H1 (cell line): Measurements from ENCODE around the gene CHMP6. TPM values are rescaled to one million over a fixed set of nuclear protein-coding genes. Genes with fewer than 3 reads are reported as not detected.

Source experiments
- CTCF ChIA-PET: fragments of 300-600 bp; sonication (Branson Sonifier 250); formaldehyde crosslinking; loops from one replicate; lab custom pipeline; 2021; ENCODE audit not compliant: partially characterized antibody; lab: Charles Lee
- POLR2A ChIA-PET: fragments of 300-600 bp; sonication (Branson Sonifier 250); formaldehyde crosslinking; loops from one replicate; lab custom pipeline; 2021; ENCODE audit warnings: inconsistent platforms; ENCODE audit not compliant: partially characterized antibody; lab: Charles Lee
- DNase-seq, 2 experiments: peaks; one replicate each; pipeline versions ENCODE4 v3.0.0 to v3.0.0-alpha.2; 2010 to 2022; ENCODE audit warnings: low spot score in 2 of 2, low read depth in 1 of 2, mixed read lengths in 1 of 2
- FAIRE-seq: peaks from 2 replicates; lab custom pipeline; 2011; peaks lifted over from hg19 to GRCh38; lab: Jason Lieb, UNC
- H2AFZ ChIP-seq: 2 replicates; pipeline ENCODE4 v1.8.1; 2012; ENCODE audit warnings: low read length, inconsistent platforms
- H2AK5ac ChIP-seq: 2 replicates; pipeline ENCODE4 v1.6.1; 2013; ENCODE audit warnings: low read depth, low read length
- H2BK120ac ChIP-seq: replicated peaks from 2 replicates; pipeline ENCODE3; 2013; ENCODE audit warnings: low read depth, low read length, inconsistent platforms
- H2BK12ac ChIP-seq: 2 replicates; pipeline ENCODE4 v1.6.1; 2013; ENCODE audit warnings: low read depth, low read length
- H2BK15ac ChIP-seq: 2 replicates; pipeline ENCODE4 v1.6.1; 2013; ENCODE audit warnings: low read length
- H2BK20ac ChIP-seq: 2 replicates; pipeline ENCODE4 v1.6.1; 2013; ENCODE audit warnings: low read length
- H2BK5ac ChIP-seq: 2 replicates; pipeline ENCODE4 v1.6.1; 2013; ENCODE audit warnings: low read depth, low read length
- H3K14ac ChIP-seq: 2 replicates; pipeline ENCODE4 v1.6.1; 2013; ENCODE audit warnings: inconsistent platforms; ENCODE audit not compliant: insufficient read length
- H3K18ac ChIP-seq: 2 replicates; pipeline ENCODE4 v1.6.1; 2013; ENCODE audit warnings: low read length; ENCODE audit errors: extremely low read depth
- H3K23ac ChIP-seq: 2 replicates; pipeline ENCODE4 v1.6.1; 2013; ENCODE audit warnings: inconsistent platforms; ENCODE audit not compliant: insufficient read length
- H3K23me2 ChIP-seq: 2 replicates; pipeline ENCODE4 v1.6.1; 2013; ENCODE audit warnings: low read depth, low read length
- H3K27ac ChIP-seq: 2 replicates; pipeline ENCODE4 v1.6.1; 2011; ENCODE audit warnings: low read depth, low read length, inconsistent platforms
- H3K27me3 ChIP-seq, 4 experiments: replicated peaks in 1 of 4; 1 replicate in 1 of 4; 2 replicates in 3 of 4; pipeline versions ENCODE4 v1.6.1 to v1.8.1; 2011 to 2013; ENCODE audit warnings: low read length in 3 of 4, mild to moderate bottlenecking in 3 of 4, inconsistent platforms in 2 of 4, mixed read lengths in 2 of 4, moderate library complexity in 1 of 4; ENCODE audit not compliant: control insufficient read depth in 3 of 4, insufficient read depth in 3 of 4; ENCODE audit errors: extremely low read depth in 1 of 4
- H3K36me3 ChIP-seq, 4 experiments: 2 replicates each; pipeline versions ENCODE4 v1.6.1 to v1.8.1; 2011 to 2013; ENCODE audit warnings: mild to moderate bottlenecking in 4 of 4, low read length in 3 of 4, moderate library complexity in 2 of 4, control low read depth in 1 of 4, inconsistent platforms in 1 of 4; ENCODE audit not compliant: insufficient read depth in 4 of 4, control insufficient read depth in 2 of 4
- H3K4ac ChIP-seq: replicated peaks from 2 replicates; pipeline ENCODE3; 2013; ENCODE audit warnings: low read length, low read depth, mixed read lengths, inconsistent platforms; ENCODE audit not compliant: insufficient read length
- H3K4me1 ChIP-seq, 4 experiments: replicated peaks in 1 of 4; 1 replicate in 1 of 4; 2 replicates in 3 of 4; pipeline versions ENCODE4 v1.6.1 to v1.8.1; 2011 to 2013; ENCODE audit warnings: low read length in 3 of 4, inconsistent platforms in 2 of 4, mixed read lengths in 1 of 4; ENCODE audit not compliant: insufficient read depth in 4 of 4, control insufficient read depth in 3 of 4
- H3K4me2 ChIP-seq, 2 experiments: 2 replicates each; pipeline versions ENCODE4 v1.6.1 to v1.8.1; 2011 to 2013; ENCODE audit warnings: low read depth in 2 of 2, low read length in 2 of 2, control low read depth in 1 of 2, inconsistent platforms in 1 of 2, mild to moderate bottlenecking in 1 of 2; ENCODE audit not compliant: insufficient read depth in 1 of 2
- H3K4me3 ChIP-seq, 4 experiments: fragments of 200-600, 300-600 bp in 1 of 4; sonication (generic), shearing (Covaris generic), sonication (Bioruptor Twin) in 1 of 4; 2 replicates each; pipeline versions ENCODE4 v1.5.1 to v1.8.1; 2011 to 2016; ENCODE audit warnings: low read length in 4 of 4, low read depth in 3 of 4, control low read depth in 2 of 4, inconsistent platforms in 2 of 4, mild to moderate bottlenecking in 2 of 4, mixed read lengths in 1 of 4, moderate library complexity in 1 of 4; ENCODE audit not compliant: insufficient read depth in 2 of 4; ENCODE audit errors: extremely low read depth in 1 of 4
- H3K56ac ChIP-seq: replicated peaks from 2 replicates; pipeline ENCODE3; 2013; ENCODE audit warnings: low read depth, mild to moderate bottlenecking, mixed read lengths, low read length, inconsistent platforms; ENCODE audit not compliant: insufficient read length
- H3K79me1 ChIP-seq: 2 replicates; pipeline ENCODE4 v1.6.1; 2013; ENCODE audit warnings: low read depth, low read length, control low read depth
- H3K79me2 ChIP-seq, 2 experiments: 2 replicates each; pipeline versions ENCODE4 v1.6.1 to v1.8.1; 2012 to 2013; ENCODE audit warnings: low read length in 2 of 2, mild to moderate bottlenecking in 2 of 2, inconsistent platforms in 1 of 2; ENCODE audit not compliant: insufficient read depth in 2 of 2, control insufficient read depth in 1 of 2
- H3K9ac ChIP-seq, 4 experiments: replicated peaks in 1 of 4; 1 replicate in 1 of 4; 2 replicates in 3 of 4; pipeline versions ENCODE4 v1.6.1 to v1.8.1; 2011 to 2013; ENCODE audit warnings: low read depth in 3 of 4, low read length in 3 of 4, control low read depth in 2 of 4, mild to moderate bottlenecking in 2 of 4, moderate library complexity in 2 of 4, inconsistent platforms in 1 of 4; ENCODE audit errors: extremely low read depth in 1 of 4
- H3K9me3 ChIP-seq, 2 experiments: 2 replicates each; pipeline versions ENCODE4 v1.6.1 to v1.8.1; 2012 to 2013; ENCODE audit warnings: mild to moderate bottlenecking in 2 of 2, moderate library complexity in 2 of 2, control low read depth in 1 of 2, inconsistent platforms in 1 of 2, low read depth in 1 of 2, low read length in 1 of 2, mixed read lengths in 1 of 2; ENCODE audit not compliant: insufficient read depth in 2 of 2
- H4K20me1 ChIP-seq, 2 experiments: replicated peaks in 1 of 2; 2 replicates each; pipeline versions ENCODE3 to v1.8.1; 2011 to 2013; ENCODE audit warnings: inconsistent platforms in 2 of 2, low read length in 2 of 2, mild to moderate bottlenecking in 1 of 2; ENCODE audit not compliant: insufficient read depth in 2 of 2, control insufficient read depth in 1 of 2
- H4K5ac ChIP-seq: 2 replicates; pipeline ENCODE4 v1.6.1; 2013; ENCODE audit warnings: low read length, low read depth, mixed read lengths, inconsistent platforms; ENCODE audit not compliant: insufficient read length
- H4K8ac ChIP-seq: 2 replicates; pipeline ENCODE4 v1.8.0; 2013; ENCODE audit warnings: mild to moderate bottlenecking, moderate library complexity, low read length, inconsistent platforms; ENCODE audit not compliant: insufficient read depth; ENCODE audit errors: extremely low read depth
- H4K91ac ChIP-seq: replicated peaks from 2 replicates; pipeline ENCODE3; 2013; ENCODE audit warnings: low read length, mixed read lengths, inconsistent platforms; ENCODE audit not compliant: insufficient read length
- CHD1 ChIP-seq: IDR thresholded peaks from 2 replicates; pipeline ENCODE4 v1.6.1; 2012; ENCODE audit warnings: low read depth, low read length, improper control_type of control experiment
- FOSL1 ChIP-seq: IDR thresholded peaks from 2 replicates; pipeline ENCODE4 v1.6.1; 2011; ENCODE audit warnings: mild to moderate bottlenecking, low read depth, low read length, moderate library complexity; ENCODE audit not compliant: insufficient read depth
- HDAC6 ChIP-seq: IDR thresholded peaks from one replicate; pipeline ENCODE4 v1.7.1; 2012; ENCODE audit warnings: low read depth, mild to moderate bottlenecking, inconsistent platforms, low read length, moderate library complexity
- JUND ChIP-seq: IDR thresholded peaks from 2 replicates; pipeline ENCODE4 v1.6.1; 2011; ENCODE audit warnings: mild to moderate bottlenecking, improper control_type of control experiment, low read length
- KDM4A ChIP-seq: IDR thresholded peaks from one replicate; pipeline ENCODE4 v1.7.1; 2012; ENCODE audit warnings: low read depth, mild to moderate bottlenecking, moderate library complexity, low read length, inconsistent platforms; ENCODE audit not compliant: severe bottlenecking
- POLR2AphosphoS5 ChIP-seq: IDR thresholded peaks from 2 replicates; pipeline ENCODE4 v1.6.1; 2011; ENCODE audit warnings: low read depth, low read length
- SIX5 ChIP-seq: IDR thresholded peaks from 2 replicates; pipeline ENCODE4 v1.6.1; 2011; ENCODE audit warnings: mild to moderate bottlenecking, low read depth, low read length
- SP1 ChIP-seq: IDR thresholded peaks from 2 replicates; pipeline ENCODE4 v1.6.1; 2011; ENCODE audit warnings: low read depth, low read length
- SP2 ChIP-seq: IDR thresholded peaks from 2 replicates; pipeline ENCODE4 v1.6.1; 2012; ENCODE audit warnings: mild to moderate bottlenecking, low read length, inconsistent platforms
- SRF ChIP-seq: IDR thresholded peaks from 2 replicates; pipeline ENCODE4 v1.6.1; 2011; ENCODE audit warnings: mild to moderate bottlenecking, low read depth, low read length, moderate library complexity
- SUZ12 ChIP-seq: fragments of 200-600 bp; sonication (generic); IDR thresholded peaks from 2 replicates; pipeline ENCODE4 v1.6.1; 2012; ENCODE audit warnings: mild to moderate bottlenecking, inconsistent platforms, low read length, moderate library complexity, mixed read lengths
- YY1 ChIP-seq: IDR thresholded peaks from 2 replicates; pipeline ENCODE4 v1.6.1; 2011; ENCODE audit warnings: low read depth, mild to moderate bottlenecking, low read length
- WGBS, 2 experiments: shearing (Covaris generic) in 1 of 2; methylation state at CpG; one replicate each; pipeline versions ENCODE4 v1.1.6 to v1.1.7; 2013 to 2015; ENCODE audit warnings: low lambda C conversion rate in 2 of 2, mixed read lengths in 2 of 2, inconsistent platforms in 1 of 2, low coverage in 1 of 2, missing lambda C conversion rate in 1 of 2; ENCODE audit not compliant: insufficient replicate concordance in 2 of 2, insufficient coverage in 1 of 2, insufficient read length in 1 of 2; ENCODE audit errors: extremely low coverage in 1 of 2, missing lambda C conversion rate in 1 of 2; 5-methylcytosine and 5-hydroxymethylcytosine counted together
- polyA plus RNA-seq, 7 experiments: library from polyadenylated mRNA; depleted of rRNA in 3 of 7; stranded (reverse) in 5 of 7; unstranded in 2 of 7; fragments of >200 nt in 5 of 7; fragments of 200-250 nt in 2 of 7; gene quantifications; 1 replicate in 5 of 7; 2 replicates in 1 of 7; 4 replicates in 1 of 7; pipeline versions ENCODE4 v1.2.1 to v1.2.3, GENCODE V29; 2011 to 2013; ENCODE audit warnings: missing spikeins in 2 of 7, mixed read lengths in 2 of 7
- total RNA-seq: library from RNA; stranded (reverse); fragmentation: NEBNext Ultra II Directional; extraction: Animal tissue kit (Norgen Biotek cat#: 25700); gene quantifications from 2 replicates; pipeline ENCODE4 v1.2.1, GENCODE V29; 2021
- TF ChIP-seq, protein P1 (sequence below): IDR thresholded peaks from 2 replicates; pipeline ENCODE4 v1.6.1; 2011; ENCODE audit warnings: low read length, improper control_type of control experiment
- TF ChIP-seq, protein P2 (sequence below): IDR thresholded peaks from 2 replicates; pipeline ENCODE4 v1.6.1; 2012; ENCODE audit warnings: inconsistent platforms

The CHMP6 gene
- total and polyA plus RNA-seq, 2 of the 8 experiments (the other 6 are each of a cell fraction or from before 2014, with no cell fraction given), result 15.7 to 24.3 TPM

DNA sequence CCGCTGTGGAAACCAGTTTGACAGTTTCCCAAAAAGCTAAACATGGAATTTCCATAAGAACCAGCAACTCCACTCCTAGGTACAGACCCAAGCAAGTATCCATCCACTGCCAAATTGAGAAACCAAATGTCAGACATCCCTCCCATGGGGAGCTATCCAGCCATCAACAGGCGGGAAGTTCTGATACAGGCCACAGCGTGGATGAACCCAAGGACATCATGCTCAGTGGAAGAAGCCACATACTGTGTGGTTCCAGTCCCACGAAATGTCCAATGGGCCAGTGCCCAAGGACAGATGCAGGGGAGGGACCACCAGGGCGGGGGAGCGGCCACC lies 30.7 kb downstream of the CHMP6 start:
- Histone ChIP-seq H2BK5ac (no peak overlapping the region), H2BK120ac (no peak overlapping the region), H3K36me3 (no peaks in the 10 kb centered on the region), H2AK5ac (no peak overlapping the region), H3K18ac (no peak overlapping the region), H3K4me3 (no peak overlapping the region), H4K5ac (no peak overlapping the region), H3K14ac (no peak overlapping the region), H3K79me2 (no peaks in the 10 kb centered on the region), H3K9me3 (no peaks in the 10 kb centered on the region), H3K23me2 (no peaks in the 10 kb centered on the region), H4K20me1 (no peaks in the 10 kb centered on the region), H3K79me1 (no peaks in the 10 kb centered on the region), H2BK12ac (no peak overlapping the region; the same call in 1 of the 2 replicates), H3K27ac (no peak overlapping the region), H2BK20ac (no peak overlapping the region; the same call in 1 of the 2 replicates), H3K4me1 (peaks cover 0 to 3% (median under 1%) of the 10 kb centered on the region in 4 experiments; a peak in 4 of 7 replicates), H3K56ac (no peak overlapping the region), H4K8ac (no peak overlapping the region), H2BK15ac (no peak overlapping the region), H3K9ac (no peak overlapping the region), H3K4ac (no peak overlapping the region), H3K27me3 (no peaks in the 10 kb centered on the region; a peak in 3 of 7 replicates), H4K91ac (no peak overlapping the region), H3K4me2 (no peak overlapping the region), H2AFZ (no peak overlapping the region), H3K23ac (no peak overlapping the region)
- DNase-seq (no peak), FAIRE-seq (no peak)
- POLR2A ChIA-PET, result interaction anchor here (0.6 to 4.6 kb wide), 4 partner anchors 10 to 279 kb away, joined by 3 to 24 read pairs (median 3); partner anchors contain the start of genes BAIAP2 and CHMP6
- 88% methylated on average over 5 of the region's 6 CpGs; no CpG with 5 or more reads in 1 of the 2 experiments for WGBS, 2 experiments
- CTCF ChIA-PET, result interaction anchor here (1.0 to 12.9 kb wide), 6 partner anchors 11 to 80 kb away, joined by 4 to 110 read pairs (median 22); no protein-coding TSS in a partner anchor
- TF ChIP-seq YY1 (no peak), POLR2AphosphoS5 (no peak), SUZ12 (no peak), KDM4A (no peak), HDAC6 (no peak), SIX5 (no peak), SP1 (no peak), JUND (no peak), SRF (no peak), CHD1 (no peak), SP2 (no peak), FOSL1 (no peak)
- TF ChIP-seq, protein P1, sequence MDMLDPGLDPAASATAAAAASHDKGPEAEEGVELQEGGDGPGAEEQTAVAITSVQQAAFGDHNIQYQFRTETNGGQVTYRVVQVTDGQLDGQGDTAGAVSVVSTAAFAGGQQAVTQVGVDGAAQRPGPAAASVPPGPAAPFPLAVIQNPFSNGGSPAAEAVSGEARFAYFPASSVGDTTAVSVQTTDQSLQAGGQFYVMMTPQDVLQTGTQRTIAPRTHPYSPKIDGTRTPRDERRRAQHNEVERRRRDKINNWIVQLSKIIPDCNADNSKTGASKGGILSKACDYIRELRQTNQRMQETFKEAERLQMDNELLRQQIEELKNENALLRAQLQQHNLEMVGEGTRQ, result no peak
- TF ChIP-seq, protein P2, sequence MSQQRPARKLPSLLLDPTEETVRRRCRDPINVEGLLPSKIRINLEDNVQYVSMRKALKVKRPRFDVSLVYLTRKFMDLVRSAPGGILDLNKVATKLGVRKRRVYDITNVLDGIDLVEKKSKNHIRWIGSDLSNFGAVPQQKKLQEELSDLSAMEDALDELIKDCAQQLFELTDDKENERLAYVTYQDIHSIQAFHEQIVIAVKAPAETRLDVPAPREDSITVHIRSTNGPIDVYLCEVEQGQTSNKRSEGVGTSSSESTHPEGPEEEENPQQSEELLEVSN, result no peak
